Posterior cingulate gyrus (tissue), 11 donors: ENCODE data around the gene FRAT2.
"Not testable (repeated sequence)": the region's sequence is repeated elsewhere in the genome, so short reads cannot be mapped to it uniquely, and the experiment has no call there.

ENCODE experiments used
- DNase-seq, 10 donors: peaks; one replicate each; pipeline versions ENCODE4 v3.0.0 to v3.0.0-alpha.2; 2020 to 2021; ENCODE audit warnings: mixed read lengths in 3 of 10
- intact Hi-C: fragments of 100-400 bp; cut with DNase I; formaldehyde crosslinking; loops from one replicate; pipeline ENCODE4 v1.15.1; 2023

Gene FRAT2

GRCh38 chr10:97358349-97358748 lies 23.8 kb upstream of the FRAT2 start:
- DNase-seq = peak in 3 of 10 donors; percentile 16 to 59 (median 41)
- intact Hi-C loops = no loop called here

- intact Hi-C loops = no loop called here
- peak in 2 of 10 donors; percentile 19 to 64 for DNase-seq
Measured at GRCh38 chr10:97356918-97357317, 22.4 kb upstream of the FRAT2 start.

- intact Hi-C loops = no loop called here
- peak in 2 of 10 donors; percentile 15 to 49 for DNase-seq
Measured at GRCh38 chr10:97356318-97356914, 21.9 kb upstream of the FRAT2 start.

- intact Hi-C loops = no loop called here
- DNase-seq = peak in 6 of 10 donors; percentile 26 to 54 (median 42)
Measured at GRCh38 chr10:97355571-97355975, 21.0 kb upstream of the FRAT2 start.

GRCh38 chr10:97353945-97354344 lies 19.4 kb upstream of the FRAT2 start:
- DNase-seq = peak in 2 of 10 donors; percentile 43 to 50
- intact Hi-C loops = no loop called here

- intact Hi-C loops = no loop called here
Measured at GRCh38 chr10:97349752-97350513, 15.4 kb upstream of the FRAT2 start.

GRCh38 chr10:97347317-97347716 lies 12.8 kb upstream of the FRAT2 start:
- intact Hi-C loops = no loop called here

More at GRCh38 chr10:97349752-97350513, 15.4 kb upstream of the FRAT2 start:
- peak in 2 of 10 donors; percentile 5 to 28 for DNase-seq

GRCh38 chr10:97343664-97344063 lies 9.1 kb upstream of the FRAT2 start:
- intact Hi-C loops = not testable (repeated sequence)
- DNase-seq = peak in 2 of 10 donors; percentile 21 to 22

More at GRCh38 chr10:97347317-97347716, 12.8 kb upstream of the FRAT2 start:
- DNase-seq = peak in 1 of 10 donors; percentile 30

GRCh38 chr10:97341416-97341815 lies 6.9 kb upstream of the FRAT2 start:
- peak in 1 of 10 donors; percentile 3 for DNase-seq
- intact Hi-C loops = no loop called here

GRCh38 chr10:97338041-97338440 lies 3.5 kb upstream of the FRAT2 start:
- DNase-seq = peak in 3 of 10 donors; percentile 24 to 68 (median 67)
- intact Hi-C loops = no loop called here

GRCh38 chr10:97336942-97337831 lies 2.7 kb upstream of the FRAT2 start:
- DNase-seq = peak in 2 of 10 donors; percentile 70 to 76
- intact Hi-C loops = no loop called here

GRCh38 chr10:97336446-97336845 lies 1.9 kb upstream of the FRAT2 start:
- intact Hi-C loops = no loop called here

GRCh38 chr10:97336006-97336405 lies 1.5 kb upstream of the FRAT2 start:
- no peak for DNase-seq
- intact Hi-C loops = no loop called here

More at GRCh38 chr10:97336446-97336845, 1.9 kb upstream of the FRAT2 start:
- DNase-seq = no peak

GRCh38 chr10:97335188-97335619 lies 675 bp upstream of the FRAT2 start:
- intact Hi-C loops = no loop called here
- DNase-seq = peak in 2 of 10 donors; percentile 67 to 76

- DNase-seq = peak in 6 of 10 donors; percentile 23 to 89 (median 56)
- intact Hi-C loops = loop anchor here (1.0 to 5.0 kb wide), 3 partner anchors 14 to 55 kb away; partner anchors contain the start of genes ARHGAP19 and FRAT1
Measured at GRCh38 chr10:97333601-97334369, 744 bp downstream of the FRAT2 start.

- intact Hi-C loops = loop anchor here (2.0 to 5.0 kb wide), 2 partner anchors 41 to 54 kb away; partner anchors contain the start of gene ARHGAP19
- no peak for DNase-seq
Measured at GRCh38 chr10:97333351-97333600, 1.3 kb downstream of the FRAT2 start.

GRCh38 chr10:97332591-97333350 lies 1.8 kb downstream of the FRAT2 start:
- intact Hi-C loops = loop anchor here (2.0 to 5.0 kb wide), 2 partner anchors 40 to 54 kb away; partner anchors contain the start of gene ARHGAP19
- peak in 5 of 10 donors; percentile 47 to 94 (median 58) for DNase-seq

GRCh38 chr10:97331153-97331703 lies 3.3 kb downstream of the FRAT2 start:
- DNase-seq = peak in 1 of 10 donors; percentile 35
- intact Hi-C loops = loop anchor here (5.0 kb wide), 1 partner anchor 39 kb away; the partner anchor contains the start of gene ARHGAP19
